Smooth muscle cell (in vitro differentiated cells): ENCODE measurements around the gene DNAH8. TPM values are rescaled to one million over a fixed set of nuclear protein-coding genes. Genes with fewer than 3 reads are reported as not detected.

Experiments used
- DNase-seq: peaks from one replicate; lab custom pipeline; 2025; ENCODE audit not compliant: unreplicated experiment; lab: John Stamatoyannopoulos, UW
- H2AFZ ChIP-seq: fragments of 200-600 bp; sonication (generic); 2 replicates; pipeline ENCODE4 v1.6.0; 2016; ENCODE audit warnings: antibody characterized with exemption, low read depth, mild to moderate bottlenecking
- H3F3A ChIP-seq: fragments of 200-600 bp; sonication (generic); 2 replicates; pipeline ENCODE4 v1.6.0; 2017; ENCODE audit warnings: antibody characterized with exemption, low read depth
- H3K27ac ChIP-seq: fragments of 200-600 bp; sonication (generic); 2 replicates; pipeline ENCODE4 v1.5.1; 2016; ENCODE audit warnings: low read depth, mild to moderate bottlenecking
- H3K27me3 ChIP-seq: fragments of 200-600 bp; sonication (generic); 2 replicates; pipeline ENCODE4 v1.6.1; 2016; ENCODE audit warnings: low read depth, mild to moderate bottlenecking
- H3K36me3 ChIP-seq: fragments of 200-600 bp; sonication (generic); 2 replicates; pipeline ENCODE4 v1.5.1; 2016; ENCODE audit warnings: low read depth
- H3K4me1 ChIP-seq: fragments of 200-600 bp; sonication (generic); 2 replicates; pipeline ENCODE4 v1.5.1; 2016; ENCODE audit warnings: low read depth
- H3K4me2 ChIP-seq: fragments of 200-600 bp; sonication (generic); 2 replicates; pipeline ENCODE4 v1.6.0; 2016; ENCODE audit warnings: mild to moderate bottlenecking
- H3K4me3 ChIP-seq: fragments of 200-600 bp; sonication (generic); 2 replicates; pipeline ENCODE4 v1.5.1; 2016; ENCODE audit warnings: mild to moderate bottlenecking
- H3K79me2 ChIP-seq: fragments of 200-600 bp; sonication (generic); 2 replicates; pipeline ENCODE4 v1.6.0; 2016; ENCODE audit warnings: low read depth, mild to moderate bottlenecking
- H3K9ac ChIP-seq: fragments of 200-600 bp; sonication (generic); 2 replicates; pipeline ENCODE4 v1.6.0; 2016; ENCODE audit warnings: low read depth
- H3K9me3 ChIP-seq: fragments of 200-600 bp; sonication (generic); replicated peaks from 2 replicates; pipeline ENCODE4 v1.5.1; 2016; ENCODE audit warnings: low read depth
- H4K20me1 ChIP-seq: fragments of 200-600 bp; sonication (generic); 2 replicates; pipeline ENCODE4 v1.6.0; 2016; ENCODE audit warnings: low read depth
- WGBS: methylation state at CpG from one replicate; pipeline ENCODE4 v1.1.7; 2016; ENCODE audit warnings: low lambda C conversion rate; 5-methylcytosine and 5-hydroxymethylcytosine counted together
- polyA plus RNA-seq: library from polyadenylated mRNA; unstranded; fragments of >200 nt; fragmentation: Nextera tagmentation; extraction: Ambion mirVana; gene quantifications from 2 replicates; pipeline ENCODE4 v1.2.1, GENCODE V29; 2016
- total RNA-seq: library from RNA; depleted of rRNA; stranded (reverse); fragments of >200 nt; gene quantifications from 2 replicates; pipeline ENCODE4 v1.2.3, GENCODE V29; 2014
- TF ChIP-seq, protein P1 (sequence below): fragments of 200-600 bp; sonication (generic); IDR thresholded peaks from 2 replicates; pipeline ENCODE4 v1.5.1; 2017; ENCODE audit warnings: borderline replicate concordance, mild to moderate bottlenecking, antibody characterized with exemption; ENCODE audit not compliant: insufficient read depth, poor library complexity, severe bottlenecking

DNAH8 gene
- total and polyA plus RNA-seq, 2 experiments from 2014 or later = not detected

DNA sequence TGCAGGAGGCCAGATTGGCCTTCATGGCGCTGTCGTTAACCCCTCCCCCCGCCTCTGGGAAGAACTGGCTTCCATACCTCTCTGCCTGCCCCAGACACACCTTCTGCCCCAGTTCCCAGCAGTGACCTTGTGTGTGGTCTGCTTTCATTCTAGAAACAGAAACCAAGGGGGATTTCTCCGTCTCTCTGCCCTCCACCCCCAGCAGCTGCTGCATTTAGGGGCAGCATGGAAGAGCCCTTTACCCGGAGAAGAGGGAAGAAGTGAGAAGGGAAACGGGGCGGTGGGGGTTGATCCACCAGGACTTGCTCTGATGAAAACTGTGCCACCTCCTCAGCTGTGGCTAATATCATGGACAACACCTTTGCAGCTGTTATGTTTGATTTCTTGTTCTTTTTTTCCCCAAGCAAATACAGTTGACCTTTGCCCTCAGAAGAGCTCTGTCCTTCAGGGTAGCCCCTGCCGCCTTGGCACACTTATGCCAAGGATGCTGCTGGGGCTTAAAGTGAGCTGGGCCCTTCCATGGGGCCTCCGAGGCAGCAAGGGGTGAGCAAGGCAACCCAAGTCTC, 339.5 kb downstream of the DNAH8 start:
- Histone ChIP-seq H3K79me2 (no peaks in the 10 kb centered on the region), H3K4me1 (no peaks in the 10 kb centered on the region), H3K36me3 (no peaks in the 10 kb centered on the region), H3F3A (no peaks in the 10 kb centered on the region), H3K4me2 (no peak overlapping the region), H3K27ac (no peak overlapping the region), H3K4me3 (no peak overlapping the region), H3K27me3 (peaks cover 65% of the 10 kb centered on the region), H3K9me3 (no peaks in the 10 kb centered on the region), H3K9ac (no peak overlapping the region), H4K20me1 (no peaks in the 10 kb centered on the region), H2AFZ (no peak overlapping the region)
- TF ChIP-seq, protein P1, sequence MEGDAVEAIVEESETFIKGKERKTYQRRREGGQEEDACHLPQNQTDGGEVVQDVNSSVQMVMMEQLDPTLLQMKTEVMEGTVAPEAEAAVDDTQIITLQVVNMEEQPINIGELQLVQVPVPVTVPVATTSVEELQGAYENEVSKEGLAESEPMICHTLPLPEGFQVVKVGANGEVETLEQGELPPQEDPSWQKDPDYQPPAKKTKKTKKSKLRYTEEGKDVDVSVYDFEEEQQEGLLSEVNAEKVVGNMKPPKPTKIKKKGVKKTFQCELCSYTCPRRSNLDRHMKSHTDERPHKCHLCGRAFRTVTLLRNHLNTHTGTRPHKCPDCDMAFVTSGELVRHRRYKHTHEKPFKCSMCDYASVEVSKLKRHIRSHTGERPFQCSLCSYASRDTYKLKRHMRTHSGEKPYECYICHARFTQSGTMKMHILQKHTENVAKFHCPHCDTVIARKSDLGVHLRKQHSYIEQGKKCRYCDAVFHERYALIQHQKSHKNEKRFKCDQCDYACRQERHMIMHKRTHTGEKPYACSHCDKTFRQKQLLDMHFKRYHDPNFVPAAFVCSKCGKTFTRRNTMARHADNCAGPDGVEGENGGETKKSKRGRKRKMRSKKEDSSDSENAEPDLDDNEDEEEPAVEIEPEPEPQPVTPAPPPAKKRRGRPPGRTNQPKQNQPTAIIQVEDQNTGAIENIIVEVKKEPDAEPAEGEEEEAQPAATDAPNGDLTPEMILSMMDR = no peak
- 79% methylated on average over 9 of the region's 9 CpGs for WGBS
- DNase-seq = no peak

DNA sequence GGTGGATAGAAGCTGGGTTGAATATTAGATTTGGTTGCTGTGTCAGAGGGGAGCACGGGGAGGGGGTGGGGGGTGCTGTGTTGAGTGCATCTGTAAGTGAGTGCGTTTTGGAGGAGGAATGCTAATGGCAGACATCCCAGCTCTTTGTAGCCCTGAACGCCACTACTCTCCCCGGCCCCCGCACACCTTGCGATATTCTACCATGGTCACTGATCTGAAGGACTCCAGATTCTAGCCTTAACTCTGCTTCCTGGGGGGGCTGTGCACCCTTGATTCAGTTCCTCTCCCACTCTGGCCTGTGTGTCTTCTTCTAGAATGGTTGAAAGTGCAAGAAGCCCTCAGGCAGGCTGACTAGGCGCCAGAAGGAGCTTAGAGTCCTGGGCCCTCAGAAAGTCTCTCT, 340.6 kb downstream of the DNAH8 start:
- H3K27ac ChIP-seq = no peak overlapping the region
- H3K4me2 ChIP-seq = no peak overlapping the region
- H2AFZ ChIP-seq = no peak overlapping the region
- H3K27me3 ChIP-seq = peaks cover 63% of the 10 kb centered on the region
- no peaks in the 10 kb centered on the region for H3K4me1 ChIP-seq
- no peaks in the 10 kb centered on the region for H3K9me3 ChIP-seq
- WGBS = 90% methylated on average over 7 of the region's 7 CpGs
- H3K4me3 ChIP-seq = no peak overlapping the region
- no peaks in the 10 kb centered on the region for H3F3A ChIP-seq
- no peak overlapping the region for H3K9ac ChIP-seq
- DNase-seq = no peak
- H3K36me3 ChIP-seq = no peaks in the 10 kb centered on the region
- TF ChIP-seq, protein P1 = no peak
- no peaks in the 10 kb centered on the region for H3K79me2 ChIP-seq
- no peaks in the 10 kb centered on the region for H4K20me1 ChIP-seq

DNA sequence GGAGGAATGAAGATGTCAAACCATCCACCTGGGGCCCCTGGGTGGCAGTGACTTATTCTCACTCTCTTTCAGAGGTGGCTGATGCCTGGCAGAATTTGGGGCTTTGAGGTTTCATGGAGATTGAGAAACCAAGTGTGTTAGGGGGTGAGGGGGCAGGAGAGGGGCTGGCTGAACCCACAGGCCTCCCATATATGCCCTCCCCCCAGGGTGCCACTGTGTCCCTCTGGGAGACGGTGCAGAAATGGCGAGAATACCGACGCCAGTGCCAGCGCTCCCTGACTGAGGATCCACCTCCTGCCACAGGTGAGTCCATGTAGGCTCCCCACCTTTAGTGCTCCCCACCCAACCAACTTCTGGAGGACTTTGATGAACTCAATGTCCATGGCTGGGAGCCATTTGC, 341.1 kb downstream of the DNAH8 start:
- no peak overlapping the region for H3K4me2 ChIP-seq
- TF ChIP-seq, protein P1 = no peak

DNA sequence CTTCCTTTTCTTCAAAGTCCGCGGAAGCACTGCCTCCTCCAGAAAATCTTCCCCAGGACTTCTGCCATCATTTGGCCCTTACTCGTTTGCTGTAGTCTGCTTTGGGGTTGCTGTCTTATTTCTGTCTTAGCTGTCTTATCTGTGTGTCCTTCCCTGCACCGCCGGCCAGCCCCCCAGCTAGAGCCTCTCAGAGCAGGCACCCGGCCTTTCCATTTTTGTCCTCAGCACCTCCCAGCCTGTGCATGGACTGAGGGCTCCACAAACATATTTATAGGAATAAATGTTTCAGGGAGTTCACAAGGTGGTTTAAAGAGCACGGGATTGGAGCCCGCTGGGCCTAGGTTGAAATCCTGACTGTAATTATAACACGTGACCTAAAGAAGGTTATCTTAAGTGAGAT, 341.6 kb downstream of the DNAH8 start:
- TF ChIP-seq, protein P1 = no peak
- Histone ChIP-seq H3K9me3 (no peaks in the 10 kb centered on the region), H3K36me3 (no peaks in the 10 kb centered on the region), H3K9ac (no peak overlapping the region), H3K4me3 (no peak overlapping the region), H3K4me2 (no peak overlapping the region), H4K20me1 (no peaks in the 10 kb centered on the region), H3K27ac (no peak overlapping the region), H2AFZ (no peak overlapping the region), H3F3A (no peaks in the 10 kb centered on the region), H3K79me2 (no peaks in the 10 kb centered on the region), H3K4me1 (no peaks in the 10 kb centered on the region), H3K27me3 (peaks cover 62% of the 10 kb centered on the region)
- 89% methylated on average over 9 of the region's 9 CpGs for WGBS
- no peak for DNase-seq

More for the DNA sequence above, 341.1 kb downstream of the DNAH8 start:
- 89% methylated on average over 4 of the region's 5 CpGs for WGBS
- no peak overlapping the region for H3K4me3 ChIP-seq
- no peaks in the 10 kb centered on the region for H3K9me3 ChIP-seq
- no peaks in the 10 kb centered on the region for H3K4me1 ChIP-seq
- no peak overlapping the region for H3K27ac ChIP-seq
- H3K27me3 ChIP-seq = peaks cover 63% of the 10 kb centered on the region
- H4K20me1 ChIP-seq = no peaks in the 10 kb centered on the region
- H2AFZ ChIP-seq = no peak overlapping the region
- H3K36me3 ChIP-seq = no peaks in the 10 kb centered on the region
- H3K9ac ChIP-seq = no peak overlapping the region
- H3F3A ChIP-seq = no peaks in the 10 kb centered on the region
- no peaks in the 10 kb centered on the region for H3K79me2 ChIP-seq
- no peak for DNase-seq
